ENCODE measurements around the gene SLC11A1.

SLC11A1 gene

GRCh38 chr2:218357236-218358177 lies 24.6 kb upstream of the SLC11A1 start:
- no peak overlapping the region; the same call in 1 of the 2 replicates for H3K27ac ChIP-seq
- TF ChIP-seq CTCF (conservative IDR thresholded peaks at IDR 0.05), result no peak

GRCh38 chr2:218360453-218360852 lies 21.6 kb upstream of the SLC11A1 start:
- H3K27ac ChIP-seq, result no peak overlapping the region

GRCh38 chr2:218362606-218363005 lies 19.5 kb upstream of the SLC11A1 start:
- H3K27ac ChIP-seq, result no peak overlapping the region

More at GRCh38 chr2:218360453-218360852, 21.6 kb upstream of the SLC11A1 start:
- no peak for TF ChIP-seq CTCF (conservative IDR thresholded peaks at IDR 0.05)

DNA sequence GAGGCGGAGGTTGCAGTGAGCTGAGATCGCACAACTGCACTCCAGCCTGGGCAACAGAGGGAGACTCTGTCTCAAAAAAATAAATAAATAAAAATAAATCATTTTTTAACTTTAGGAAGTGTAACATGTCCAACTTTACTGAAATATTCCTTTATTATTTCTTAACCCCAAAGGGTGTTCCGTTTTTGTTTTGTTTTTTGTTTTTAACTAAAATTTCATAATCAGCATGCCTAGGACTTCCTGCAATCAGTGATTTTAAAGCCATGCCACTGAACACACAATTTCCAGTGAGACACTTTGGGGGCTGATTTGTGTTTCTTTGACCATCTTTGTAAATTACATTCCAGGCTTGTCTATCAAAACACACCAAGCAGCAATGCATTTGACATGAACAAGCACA lies 18.3 kb upstream of the SLC11A1 start:
- no peak overlapping the region for H3K27ac ChIP-seq
- no peak for TF ChIP-seq CTCF (conservative IDR thresholded peaks at IDR 0.05)

More at GRCh38 chr2:218362606-218363005, 19.5 kb upstream of the SLC11A1 start:
- TF ChIP-seq CTCF (conservative IDR thresholded peaks at IDR 0.05), result no peak

- H3K27ac ChIP-seq, result no peak overlapping the region
- no peak for TF ChIP-seq CTCF (conservative IDR thresholded peaks at IDR 0.05)
Observed at GRCh38 chr2:218364196-218364595, 17.9 kb upstream of the SLC11A1 start.

GRCh38 chr2:218366621-218367414 lies 15.3 kb upstream of the SLC11A1 start:
- H3K27ac ChIP-seq, result no peak overlapping the region; the same call in 1 of the 2 replicates
- TF ChIP-seq CTCF (conservative IDR thresholded peaks at IDR 0.05), result no peak
